Kasumi-1 (cell line): ENCODE measurements around the gene GIMAP2.
A peak's percentile ranks its signal among the peaks of the same experiment; 100 is the strongest.
"Not testable (repeated sequence)": the region's sequence is repeated elsewhere in the genome, so short reads cannot be mapped to it uniquely, and the experiment has no call there.

Experiments
- DNase-seq, 2 experiments: peaks; one replicate each; lab custom pipeline; 2025; lab: John Stamatoyannopoulos, UW

GIMAP2 gene

DNA sequence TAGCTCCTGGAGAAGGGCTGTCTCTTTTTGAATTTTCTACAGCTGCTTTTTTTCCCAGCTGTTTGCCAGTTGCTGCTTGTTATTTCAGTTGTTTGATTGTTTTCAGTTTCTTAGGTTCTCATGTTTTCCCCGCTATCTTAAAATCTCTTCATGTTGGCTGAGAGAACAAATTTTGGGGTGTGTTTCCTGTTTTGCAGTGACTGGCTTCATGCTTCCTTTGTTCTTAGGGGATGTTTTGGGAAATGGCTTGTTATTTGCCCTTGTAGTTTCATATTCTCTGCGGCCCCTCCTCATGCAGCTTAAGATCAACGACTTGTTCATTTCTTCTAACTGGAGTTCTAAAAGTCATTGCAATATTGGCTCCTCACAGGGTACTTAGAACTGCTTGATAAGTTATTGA, 8.7 kb upstream of the GIMAP2 start:
- DNase-seq: not testable (repeated sequence)

DNA sequence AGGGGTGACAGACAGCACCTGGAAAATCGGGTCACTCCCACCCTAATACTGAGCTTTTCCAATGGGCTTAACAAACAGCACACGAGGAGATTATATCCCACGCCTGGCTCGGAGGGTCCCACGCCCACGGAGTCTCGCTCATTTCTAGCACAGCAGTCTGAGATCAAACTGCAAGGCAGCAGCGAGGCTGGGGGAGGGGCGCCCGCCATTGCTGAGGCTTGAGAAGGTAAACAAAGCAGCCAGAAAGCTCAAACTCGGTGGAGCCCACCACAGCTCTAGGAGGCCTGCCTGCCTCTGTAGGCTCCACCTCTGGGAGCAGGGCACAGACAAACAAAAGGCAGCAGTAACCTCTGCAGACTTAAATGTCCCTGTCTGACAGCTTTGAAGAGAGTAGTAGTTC, 6.9 kb upstream of the GIMAP2 start:
- not testable (repeated sequence) for DNase-seq

- not testable (repeated sequence) for DNase-seq
These were observed 5.1 kb upstream of the GIMAP2 start for GRCh38 chr7:150680364-150680763.

- DNase-seq: no peak
These were observed 625 bp downstream of the GIMAP2 start for GRCh38 chr7:150686030-150686631.

GRCh38 chr7:150688630-150689029, 3.1 kb downstream of the GIMAP2 start:
- no peak for DNase-seq

DNA sequence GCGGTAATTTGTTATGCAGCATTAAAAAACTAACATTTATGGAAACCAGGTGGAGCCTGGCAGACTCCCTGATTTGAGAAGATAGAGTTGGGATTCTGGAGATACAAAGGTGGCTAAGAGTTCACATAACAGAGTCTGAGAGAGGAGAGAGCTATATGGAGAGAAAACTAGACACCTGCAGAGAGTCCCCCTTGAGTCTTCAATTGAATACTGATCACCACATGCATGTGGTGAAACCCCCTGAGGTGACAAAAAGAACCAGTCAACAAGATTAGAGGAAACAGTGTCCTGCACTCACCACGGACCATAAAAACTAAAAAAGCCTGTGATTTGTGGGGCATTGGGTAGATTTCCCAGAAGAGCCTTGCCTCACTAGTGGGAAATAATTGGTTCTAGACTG, 10.1 kb downstream of the GIMAP2 start:
- no peak for DNase-seq

- no peak for DNase-seq
These were observed 17.7 kb downstream of the GIMAP2 start for GRCh38 chr7:150703209-150703608.

DNA sequence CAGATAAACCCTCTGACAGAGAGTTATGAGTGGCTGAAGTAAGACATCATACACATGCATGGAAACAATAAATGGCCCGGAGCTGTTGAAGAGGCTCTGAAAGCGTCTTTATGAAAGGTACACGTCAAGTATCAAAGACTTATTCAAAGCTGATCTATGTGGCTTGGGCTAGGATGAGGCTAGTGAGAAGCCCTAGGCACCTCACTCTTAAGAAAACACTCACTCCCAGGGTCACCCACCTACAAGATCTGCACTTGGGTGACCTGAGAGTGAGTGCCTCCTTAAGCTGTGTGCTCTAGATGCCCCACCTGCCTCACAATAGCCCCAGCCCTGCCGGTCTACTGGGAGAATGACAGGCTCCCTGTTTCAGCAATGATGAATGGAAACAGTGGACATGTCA, 29.8 kb downstream of the GIMAP2 start:
- no peak for DNase-seq

DNA sequence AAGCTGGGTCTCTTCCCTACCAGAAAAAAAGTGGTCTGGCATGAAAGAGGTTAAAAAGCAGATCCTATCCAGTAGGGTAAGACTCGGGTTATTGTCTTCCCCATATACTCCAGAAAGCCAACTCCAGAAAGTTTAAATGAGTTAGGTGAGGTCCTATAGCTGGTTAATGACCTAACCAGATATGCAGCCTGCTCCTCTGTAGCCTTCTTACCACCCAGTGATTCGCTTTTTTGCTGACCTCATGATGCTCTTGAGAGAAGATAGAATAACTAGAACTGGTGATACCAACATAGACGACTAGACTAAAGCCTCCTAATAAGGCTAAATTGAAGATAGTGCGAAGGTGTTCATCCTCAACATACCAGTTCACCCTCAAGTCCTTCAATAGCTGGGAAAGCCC, 30.2 kb downstream of the GIMAP2 start:
- DNase-seq: no peak

DNA sequence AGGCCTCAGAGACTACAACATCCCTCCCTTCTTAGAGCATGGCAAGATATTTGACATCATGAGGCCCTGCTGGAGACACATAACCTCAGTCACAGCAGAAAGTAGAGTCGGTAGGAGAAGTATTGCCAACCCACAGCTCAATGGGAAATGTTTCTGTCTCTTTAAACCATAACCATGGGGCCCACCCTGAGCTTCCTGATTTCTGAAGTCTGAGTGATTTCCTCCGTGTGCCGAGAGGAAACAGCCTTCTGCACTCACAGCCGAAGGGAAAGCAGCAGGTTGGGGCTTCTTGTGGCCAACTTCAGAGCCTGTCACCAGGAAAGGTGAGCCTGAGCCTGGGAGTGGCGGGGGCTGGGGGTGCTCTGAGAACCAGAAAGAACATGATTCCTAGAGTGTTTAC, 30.9 kb downstream of the GIMAP2 start, which contains the start of gene GIMAP1:
Gene GIMAP1 (plus strand): TSS at position 246 of the 400 bp plus-strand sequence. CDS start 2,435 bp downstream, outside the sequence.
- peak; percentile 93 to 95 for DNase-seq

DNA sequence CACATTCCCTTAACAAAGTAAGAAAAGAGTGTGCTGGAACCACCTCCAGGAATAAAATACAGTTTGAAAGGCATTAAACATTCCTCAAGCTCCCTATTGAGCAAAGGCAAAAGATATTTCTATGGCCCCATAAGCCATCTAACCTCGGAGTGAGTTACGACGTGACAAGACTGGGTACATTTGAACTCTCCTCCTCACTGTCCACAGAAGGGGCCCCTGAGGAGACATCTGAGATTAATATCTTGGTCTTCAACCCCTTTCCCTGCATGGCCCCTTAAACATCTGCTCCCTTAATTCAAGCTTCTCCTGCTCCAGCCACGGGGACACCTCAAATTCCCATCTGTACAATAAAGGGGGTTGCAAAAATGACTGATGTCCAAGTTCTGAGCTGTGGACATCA, 31.4 kb downstream of the GIMAP2 start:
- no peak for DNase-seq

- peak in 1 of 2 experiments; percentile 21 for DNase-seq
These were observed 32.4 kb downstream of the GIMAP2 start for GRCh38 chr7:150717814-150718420.

GRCh38 chr7:150719436-150719835, 33.9 kb downstream of the GIMAP2 start:
- DNase-seq: no peak

- DNase-seq: no peak
These were observed 34.7 kb downstream of the GIMAP2 start for GRCh38 chr7:150719960-150720891.

GRCh38 chr7:150721970-150722373, 36.5 kb downstream of the GIMAP2 start:
- no peak for DNase-seq

- no peak for DNase-seq
These were observed 37.0 kb downstream of the GIMAP2 start for GRCh38 chr7:150722431-150722931.

- DNase-seq: no peak
These were observed 38.0 kb downstream of the GIMAP2 start for GRCh38 chr7:150723467-150723866.

GRCh38 chr7:150727381-150727780, 41.9 kb downstream of the GIMAP2 start:
- no peak for DNase-seq

- DNase-seq: no peak
These were observed 42.5 kb downstream of the GIMAP2 start for GRCh38 chr7:150728011-150728410.

- DNase-seq: no peak
These were observed 43.1 kb downstream of the GIMAP2 start for GRCh38 chr7:150728609-150729008.

DNA sequence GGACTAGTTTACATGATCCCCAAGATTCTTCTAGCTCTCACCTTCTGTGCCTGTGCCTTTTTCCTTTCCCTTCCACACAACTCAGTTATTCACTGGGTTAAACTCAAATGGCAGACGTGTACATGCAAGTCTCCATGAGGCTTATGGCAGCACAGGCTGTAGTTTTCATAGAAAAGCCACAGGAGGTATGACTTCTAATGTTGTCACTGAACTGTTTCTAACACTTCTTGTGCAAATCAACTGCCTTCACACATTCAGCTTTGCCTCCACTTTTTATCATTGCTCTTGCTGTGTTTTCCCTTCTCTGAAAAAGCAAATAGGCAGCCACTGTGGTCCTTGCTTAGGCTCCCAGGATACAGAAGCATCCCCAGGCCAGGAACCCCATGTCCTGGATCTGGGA, 46.4 kb downstream of the GIMAP2 start:
- DNase-seq: no peak

DNA sequence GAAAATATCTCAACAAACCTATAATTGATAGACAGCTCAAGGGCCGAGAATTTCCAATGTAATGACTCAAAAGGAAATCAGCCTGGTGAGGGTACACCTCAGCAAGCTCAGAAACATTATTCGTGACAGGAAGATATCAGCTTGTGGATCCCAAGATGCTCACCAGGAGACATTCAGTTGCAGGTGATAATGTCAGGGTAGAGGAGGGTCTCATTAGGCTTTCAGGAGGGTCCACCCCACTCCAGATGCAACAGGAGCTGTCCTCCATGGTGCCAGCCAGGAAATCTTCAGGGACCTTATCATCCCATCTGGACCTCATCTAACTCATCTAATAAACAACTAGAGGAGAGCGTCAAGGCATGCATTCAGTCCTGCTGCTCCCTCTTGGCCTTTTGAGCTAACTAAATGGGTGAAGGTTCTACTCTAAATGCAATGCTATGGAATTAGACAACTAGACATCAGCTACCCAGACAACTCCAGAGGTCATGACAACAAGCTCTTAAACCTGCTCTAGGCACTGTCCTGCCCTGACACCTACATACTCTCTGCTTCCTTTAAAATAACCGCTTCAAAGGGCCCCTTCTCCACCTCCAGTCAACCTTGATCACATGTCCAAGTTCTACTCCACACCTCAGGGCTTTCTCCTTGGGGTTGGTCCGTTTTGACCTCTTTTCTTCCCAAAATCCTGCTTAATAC, 47.4 kb downstream of the GIMAP2 start:
- no peak for DNase-seq
